Measurements from ENCODE around the gene GPR63.
"Not testable (repeated sequence)": the region's sequence is repeated elsewhere in the genome, so short reads cannot be mapped to it uniquely, and the experiment has no call there.

GPR63 gene

GRCh38 chr6:96837081-96837971 lies at the start of gene GPR63:
GPR63 (minus strand) TSS chr6:96837477; CDS start chr6:96799731, 37,746 bp downstream.
- no peaks in the 10 kb centered on the region for H3K27me3 ChIP-seq (replicated peaks; ENCODE audit: insufficient read depth, low read length)
- no peaks in the 10 kb centered on the region for H3K9me2 ChIP-seq (replicated peaks; ENCODE audit: insufficient read depth, low read length)
- peak within 1 kb of the TSS; percentile 93 for H3K4me3 ChIP-seq (ENCODE audit: low read length)
- peak; percentile 92 for DNase-seq
- no peaks in the 10 kb centered on the region for H3K9me3 ChIP-seq (replicated peaks; ENCODE audit: insufficient read depth, low read length)
- no peaks in the 10 kb centered on the region; the same call in 1 of the 2 replicates for H3F3A ChIP-seq (ENCODE audit: insufficient read depth, low read length)
- peak within 1 kb of the TSS; percentile 75 for H3K27ac ChIP-seq (ENCODE audit: low read length)
- H3K4me1 ChIP-seq (ENCODE audit: low read length): peaks cover 19% of the 10 kb centered on the region
- peak within 1 kb of the TSS; percentile 91 for H3K4me2 ChIP-seq (ENCODE audit: low read depth, low read length)
- H3K9ac ChIP-seq (ENCODE audit: low read length): peak within 1 kb of the TSS; percentile 84
- H3K36me3 ChIP-seq (replicated peaks; ENCODE audit: insufficient read depth, low read length): no peaks in the 10 kb centered on the region
- TF ChIP-seq CTCF (IDR thresholded peaks at IDR 0.05; ENCODE audit: low read length) (no peak), EZH2 (optimal IDR thresholded peaks at IDR 0.05; ENCODE audit: low read depth, low read length) (no peak), EZH2phosphoT487 (IDR thresholded peaks at IDR 0.05; ENCODE audit: low read length) (no peak)
- H4K20me1 ChIP-seq (ENCODE audit: insufficient read depth, low read length): no peaks in the 10 kb centered on the region
- H3K79me2 ChIP-seq (ENCODE audit: low read length): peaks cover 48% of the 10 kb centered on the region
- H2AFZ ChIP-seq (ENCODE audit: low read length): peak within 1 kb of the TSS; percentile 94

- no peak overlapping the region for H3K4me3 ChIP-seq (ENCODE audit: low read length)
- no peak for DNase-seq
- H3K79me2 ChIP-seq (ENCODE audit: low read length): no peaks in the 10 kb centered on the region
- H3K9ac ChIP-seq (ENCODE audit: low read length): peak overlapping the region; percentile 48; the same call in 1 of the 2 replicates
- peaks cover 15% of the 10 kb centered on the region for H3K4me1 ChIP-seq (ENCODE audit: low read length)
- H2AFZ ChIP-seq (ENCODE audit: low read length): no peak overlapping the region
- H3K9me2 ChIP-seq (replicated peaks; ENCODE audit: insufficient read depth, low read length): no peaks in the 10 kb centered on the region
- no peaks in the 10 kb centered on the region for H3K27me3 ChIP-seq (replicated peaks; ENCODE audit: insufficient read depth, low read length)
- H3K36me3 ChIP-seq (replicated peaks; ENCODE audit: insufficient read depth, low read length): peaks cover 9% of the 10 kb centered on the region; the same call in 1 of the 2 replicates
- no peak for TF ChIP-seq EZH2phosphoT487 (IDR thresholded peaks at IDR 0.05; ENCODE audit: low read length)
- H3K4me2 ChIP-seq (ENCODE audit: low read depth, low read length): peak overlapping the region; percentile 65; the same call in 1 of the 2 replicates
- H4K20me1 ChIP-seq (ENCODE audit: insufficient read depth, low read length): no peaks in the 10 kb centered on the region
- no peaks in the 10 kb centered on the region for H3K9me3 ChIP-seq (replicated peaks; ENCODE audit: insufficient read depth, low read length)
- no peak overlapping the region for H3K27ac ChIP-seq (ENCODE audit: low read length)
- H3F3A ChIP-seq (ENCODE audit: insufficient read depth, low read length): peaks cover 11% of the 10 kb centered on the region; the same call in 1 of the 2 replicates
Observed at GRCh38 chr6:96886519-96886918, 49.2 kb upstream of the GPR63 start.

- peak overlapping the region; percentile 48; the same call in 1 of the 2 replicates for H3K9ac ChIP-seq (ENCODE audit: low read length)
- peak overlapping the region; percentile 72 for H3K27ac ChIP-seq (ENCODE audit: low read length)
- H3K4me2 ChIP-seq (ENCODE audit: low read depth, low read length): peak overlapping the region; percentile 65
Observed at GRCh38 chr6:96885187-96885631, 47.9 kb upstream of the GPR63 start.

DNA sequence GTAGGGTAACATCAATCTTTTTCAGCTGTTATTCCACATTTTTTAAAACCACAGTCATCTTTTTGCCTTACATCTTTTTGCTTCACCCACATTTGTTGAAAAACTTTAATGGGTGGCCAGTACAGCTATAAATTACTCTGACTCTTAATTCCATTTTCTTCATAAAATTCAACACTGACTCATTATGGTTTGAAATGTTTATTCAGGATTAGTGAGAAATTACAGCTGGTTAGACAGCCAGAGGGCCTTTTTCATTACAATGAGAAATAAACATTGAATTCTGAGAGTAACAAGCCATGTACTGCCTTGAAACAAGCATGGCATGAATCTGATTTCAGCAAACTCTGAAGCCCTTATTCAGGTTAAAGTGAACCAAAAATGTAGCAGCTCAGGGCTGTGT lies 40.9 kb upstream of the GPR63 start:
- Histone ChIP-seq H3K27me3 (replicated peaks; ENCODE audit: insufficient read depth, low read length) (no peaks in the 10 kb centered on the region), H3K4me2 (ENCODE audit: low read depth, low read length) (no peak overlapping the region), H3K4me1 (ENCODE audit: low read length) (no peaks in the 10 kb centered on the region), H2AFZ (ENCODE audit: low read length) (no peak overlapping the region), H3K79me2 (ENCODE audit: low read length) (no peaks in the 10 kb centered on the region), H3K9me2 (replicated peaks; ENCODE audit: insufficient read depth, low read length) (no peaks in the 10 kb centered on the region), H3K36me3 (replicated peaks; ENCODE audit: insufficient read depth, low read length) (no peaks in the 10 kb centered on the region), H3F3A (ENCODE audit: insufficient read depth, low read length) (no peaks in the 10 kb centered on the region), H3K9me3 (replicated peaks; ENCODE audit: insufficient read depth, low read length) (no peaks in the 10 kb centered on the region), H3K9ac (ENCODE audit: low read length) (no peak overlapping the region), H4K20me1 (ENCODE audit: insufficient read depth, low read length) (no peaks in the 10 kb centered on the region), H3K4me3 (ENCODE audit: low read length) (no peak overlapping the region), H3K27ac (ENCODE audit: low read length) (no peak overlapping the region)
- no peak for DNase-seq
- TF ChIP-seq EZH2phosphoT487 (IDR thresholded peaks at IDR 0.05; ENCODE audit: low read length) (no peak), CTCF (IDR thresholded peaks at IDR 0.05; ENCODE audit: low read length) (no peak), EZH2 (optimal IDR thresholded peaks at IDR 0.05; ENCODE audit: low read depth, low read length) (no peak)

More at GRCh38 chr6:96885187-96885631, 47.9 kb upstream of the GPR63 start:
- H3K36me3 ChIP-seq (replicated peaks; ENCODE audit: insufficient read depth, low read length); H3K9me3 ChIP-seq (replicated peaks; ENCODE audit: insufficient read depth, low read length); H3K79me2 ChIP-seq (ENCODE audit: low read length); H3K9me2 ChIP-seq (replicated peaks; ENCODE audit: insufficient read depth, low read length); H4K20me1 ChIP-seq (ENCODE audit: insufficient read depth, low read length); H3K27me3 ChIP-seq (replicated peaks; ENCODE audit: insufficient read depth, low read length): not testable (repeated sequence)
- DNase-seq: peak; percentile 95
- Histone ChIP-seq H3K4me1 (ENCODE audit: low read length) (peaks cover 15% of the 10 kb centered on the region), H2AFZ (ENCODE audit: low read length) (peak overlapping the region; percentile 63), H3K4me3 (ENCODE audit: low read length) (peak overlapping the region; percentile 29), H3F3A (ENCODE audit: insufficient read depth, low read length) (peaks cover 11% of the 10 kb centered on the region; the same call in 1 of the 2 replicates)
